8988T (cell line): ENCODE results near the gene ERCC1.
"Not testable (repeated sequence)": the region's sequence is repeated elsewhere in the genome, so short reads cannot be mapped to it uniquely, and the experiment has no call there.

Experiments
- DNase-seq: peaks from one replicate; pipeline ENCODE4 v3.0.0; 2011

ERCC1 gene

GRCh38 chr19:45424191-45425058 lies 708 bp upstream of the ERCC1 start:
- peak; percentile 60 for DNase-seq

DNA sequence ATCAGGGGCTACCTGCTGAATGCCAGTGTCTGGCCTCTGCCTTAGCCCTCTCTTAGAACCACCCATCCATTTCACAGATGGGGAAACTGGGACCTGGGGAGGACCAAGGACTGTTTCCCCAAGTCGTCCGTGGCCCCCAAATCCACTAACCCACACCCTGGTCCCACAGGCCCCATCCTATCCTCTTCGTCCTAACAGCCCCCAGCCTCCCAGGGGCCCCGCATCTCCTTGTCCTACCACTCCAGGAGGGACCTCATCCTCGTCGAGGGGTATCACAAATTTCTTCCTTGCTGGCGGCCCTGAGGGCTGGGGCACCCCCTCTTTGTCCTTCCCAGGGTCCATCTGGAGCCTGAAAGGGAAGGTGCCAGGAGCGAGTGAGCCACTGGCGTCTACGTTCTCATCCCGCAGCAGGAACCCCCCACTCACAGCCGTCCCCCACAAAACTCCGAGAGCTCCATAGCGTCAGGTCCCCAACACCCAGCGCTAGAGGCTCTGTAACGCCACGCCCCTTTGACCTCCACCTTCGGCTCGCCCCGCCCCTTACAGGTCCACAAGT lies 606 bp downstream of the ERCC1 start:
- DNase-seq = no peak

- DNase-seq = no peak
Observed at GRCh38 chr19:45421947-45422498, 1.7 kb downstream of the ERCC1 start.

DNA sequence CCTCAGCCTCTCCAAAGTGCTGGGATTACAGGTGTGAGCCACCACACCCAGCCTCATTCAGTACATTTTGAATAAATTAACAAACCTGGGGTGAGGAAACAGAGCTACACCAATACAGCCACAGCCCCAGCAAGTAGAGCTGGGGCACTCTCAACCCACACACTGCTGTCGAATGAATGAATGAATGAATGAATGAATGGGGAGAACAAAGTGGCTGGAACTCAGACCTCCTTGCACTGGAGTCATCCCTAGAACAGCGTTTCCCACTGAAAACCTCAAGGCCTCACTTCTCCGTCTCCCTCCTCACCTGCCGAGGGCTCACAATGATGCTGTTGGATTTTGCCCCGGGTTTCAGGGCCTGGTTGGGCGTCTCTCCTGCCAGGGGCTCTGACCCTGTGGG lies 2.8 kb downstream of the ERCC1 start:
- no peak for DNase-seq

DNA sequence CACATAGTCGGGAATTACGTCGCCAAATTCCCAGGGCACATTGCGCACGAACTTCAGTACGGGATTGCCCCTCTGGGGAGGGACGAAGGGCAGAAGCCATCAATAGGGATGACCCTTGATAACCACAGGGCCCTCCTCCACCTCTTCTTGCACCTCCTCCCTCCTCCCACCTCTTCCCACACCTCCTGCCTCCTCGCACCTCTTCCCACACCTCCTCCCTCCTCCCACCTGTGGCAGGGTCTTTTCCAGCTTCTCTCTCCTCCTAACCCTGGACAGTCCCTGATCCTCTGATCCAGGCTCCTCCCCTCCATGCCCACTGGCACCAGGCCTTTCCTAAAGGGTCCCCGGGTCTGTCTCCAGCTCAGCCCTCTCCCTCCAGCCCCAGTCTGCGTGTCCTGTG lies 3.4 kb downstream of the ERCC1 start:
- no peak for DNase-seq

GRCh38 chr19:45419895-45420294 lies 3.8 kb downstream of the ERCC1 start:
- no peak for DNase-seq

GRCh38 chr19:45419396-45419795 lies 4.3 kb downstream of the ERCC1 start:
- DNase-seq = no peak

DNA sequence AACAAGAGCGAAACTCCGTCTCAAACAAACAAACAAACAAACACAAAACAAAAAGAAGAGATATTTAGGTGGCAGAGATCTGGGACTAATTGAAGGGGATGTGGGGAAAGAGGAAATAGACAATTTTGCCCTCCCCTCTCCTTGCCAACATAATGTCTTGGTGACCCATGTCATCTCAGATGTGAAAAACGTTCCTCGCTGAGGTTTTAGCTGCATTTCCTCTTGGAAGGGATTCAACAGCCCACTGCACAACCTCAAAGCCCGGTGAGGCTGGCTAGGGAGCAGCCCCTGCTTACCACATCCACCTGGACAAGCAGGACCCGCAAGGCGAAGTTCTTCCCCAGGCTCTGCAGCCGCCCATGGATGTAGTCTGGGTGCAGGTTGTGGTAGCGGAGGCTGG lies 4.9 kb downstream of the ERCC1 start:
- no peak for DNase-seq

DNA sequence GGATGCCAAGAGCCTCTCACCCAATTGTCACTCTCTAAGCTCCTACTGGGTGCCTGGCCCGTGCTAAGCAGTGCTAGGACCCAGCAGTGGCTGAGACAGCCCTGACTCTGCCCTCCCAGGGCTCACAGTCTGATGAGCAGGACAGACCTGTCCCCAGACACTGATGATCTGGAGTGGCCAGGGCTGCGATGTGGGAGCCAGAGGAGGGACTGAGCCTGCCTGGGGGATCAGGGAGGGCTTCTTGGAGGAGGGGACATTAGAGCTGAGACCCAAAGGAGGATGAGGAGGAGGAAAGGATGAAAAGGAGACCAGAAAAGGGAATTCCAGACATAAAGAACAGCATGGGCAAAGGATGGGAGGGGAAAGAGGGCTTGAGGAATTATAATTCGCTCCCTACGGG lies 6.6 kb downstream of the ERCC1 start:
- DNase-seq = no peak

- no peak for DNase-seq
Observed at GRCh38 chr19:45414468-45414867, 9.2 kb downstream of the ERCC1 start.

DNA sequence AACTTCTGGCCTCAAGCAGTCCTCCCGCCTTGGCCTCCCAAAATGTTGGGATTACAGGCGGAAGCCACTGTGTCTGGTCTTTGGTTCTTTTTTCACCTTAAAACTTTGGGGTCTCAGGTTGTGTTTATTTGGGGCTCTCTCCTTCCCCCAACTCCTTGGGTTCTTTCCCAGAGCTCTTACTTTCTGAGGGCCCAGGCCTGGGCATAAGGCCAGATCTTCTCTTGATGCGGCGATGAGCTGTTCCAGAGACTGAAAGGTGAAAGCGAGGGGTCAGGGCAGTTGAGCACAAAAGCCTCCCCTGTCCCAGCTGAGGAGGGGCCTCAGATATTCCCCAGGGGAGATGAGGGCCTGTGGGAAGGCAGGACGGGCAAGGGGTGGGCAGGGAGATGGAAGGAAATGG lies 10.2 kb downstream of the ERCC1 start:
- no peak for DNase-seq

DNA sequence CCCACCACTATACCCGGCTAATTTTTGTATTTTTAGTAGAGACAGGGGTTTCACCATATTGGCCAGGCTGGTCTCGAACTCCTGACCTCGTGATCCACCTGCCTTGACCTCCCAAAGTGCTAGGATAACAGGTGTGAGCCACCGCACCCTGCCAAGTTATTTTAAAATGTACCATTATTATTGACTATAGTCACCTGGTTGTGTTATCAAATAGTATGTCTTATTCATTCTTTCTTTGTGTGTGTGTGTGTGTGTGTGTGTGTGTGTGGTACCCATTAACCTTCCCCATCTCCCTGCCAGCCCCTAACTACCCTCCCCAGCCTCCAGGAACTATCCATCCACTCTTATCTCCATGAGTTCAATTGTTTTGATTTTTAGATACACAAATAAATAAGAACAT lies 13.4 kb downstream of the ERCC1 start:
- not testable (repeated sequence) for DNase-seq

GRCh38 chr19:45409557-45409920 lies 14.2 kb downstream of the ERCC1 start:
- DNase-seq = no peak

- DNase-seq = no peak
Observed at GRCh38 chr19:45408830-45409556, 14.7 kb downstream of the ERCC1 start.

- no peak for DNase-seq
Observed at GRCh38 chr19:45408121-45408520, 15.6 kb downstream of the ERCC1 start.

DNA sequence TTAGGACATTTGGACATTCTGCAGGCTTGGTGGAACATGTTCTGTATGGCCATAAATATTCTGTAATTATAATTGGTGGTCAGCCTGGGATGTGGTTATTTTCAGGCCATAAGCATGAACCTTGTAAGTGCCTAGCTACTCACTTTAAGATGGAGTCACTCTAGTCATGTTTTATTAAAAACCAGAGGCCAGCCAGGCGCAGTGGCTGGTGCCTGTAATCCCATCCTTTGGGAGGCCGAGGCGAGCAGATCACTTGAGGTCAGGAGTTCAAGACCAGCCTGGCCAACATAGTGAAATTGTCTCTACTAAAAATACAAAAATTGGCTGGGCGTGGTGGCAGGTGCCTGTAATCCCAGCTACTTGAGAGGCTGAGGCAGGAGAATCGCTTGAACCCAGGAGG lies 16.1 kb downstream of the ERCC1 start:
- DNase-seq = not testable (repeated sequence)

DNA sequence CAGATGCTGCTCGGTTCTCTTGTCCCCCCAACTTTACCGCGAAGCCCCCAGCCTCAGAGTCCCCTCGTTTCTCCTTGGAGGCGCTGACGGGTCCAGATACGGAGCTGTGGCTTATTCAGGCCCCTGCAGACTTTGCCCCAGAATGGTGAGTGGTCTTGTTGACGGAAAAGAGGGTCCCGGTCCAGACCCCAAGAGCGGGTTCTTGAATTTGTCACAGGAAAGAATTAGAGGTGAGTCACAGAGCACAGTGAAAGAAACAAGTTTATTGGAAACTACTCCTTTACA lies 16.7 kb downstream of the ERCC1 start:
- DNase-seq = no peak

DNA sequence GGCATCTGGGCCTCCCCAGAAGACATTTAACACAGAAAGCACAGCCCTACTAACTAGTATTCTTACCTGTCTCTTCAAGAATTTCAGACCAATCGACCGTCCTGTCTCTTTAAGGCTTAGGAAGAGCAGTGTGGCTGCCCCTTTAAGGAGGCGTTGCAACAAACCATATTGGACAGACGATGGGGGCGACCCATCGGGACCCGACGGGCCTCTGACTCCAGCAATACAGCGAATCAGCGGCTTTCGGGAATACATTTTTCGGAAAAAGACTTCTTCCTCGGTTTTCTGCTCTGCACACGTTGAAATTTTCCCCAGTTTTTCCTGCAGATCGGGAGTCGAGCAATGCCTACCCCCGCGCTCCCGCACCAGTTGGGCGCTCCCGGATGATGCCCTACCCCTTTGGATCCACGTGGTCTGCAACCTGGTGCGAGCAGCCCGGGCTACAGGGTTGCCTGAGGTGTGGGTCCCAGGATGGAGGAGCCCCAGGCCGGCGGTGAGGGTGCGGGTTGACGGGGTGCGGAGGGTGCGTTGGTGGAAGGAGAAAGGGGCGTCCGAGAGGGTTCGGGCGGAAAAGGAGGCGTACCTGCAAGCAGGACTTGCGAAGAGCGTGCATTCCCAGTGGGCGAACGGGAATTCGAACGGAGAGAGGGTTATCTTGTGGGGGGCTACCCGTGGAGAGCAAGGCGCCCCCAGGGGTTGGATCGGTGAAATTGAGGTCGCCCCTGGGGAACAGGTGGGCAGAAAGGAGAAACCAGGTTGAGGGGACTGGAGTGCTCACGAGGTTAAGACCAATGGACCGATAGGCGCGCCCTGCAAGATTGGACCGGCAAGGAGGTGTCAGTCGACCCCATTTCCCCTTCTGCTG lies 17.3 kb downstream of the ERCC1 start, which contains the start of gene POLR1G:
TSS of gene POLR1G (plus strand) at position 419 of the 865 bp plus-strand sequence. CDS start at position 472, 53 bp downstream.
- DNase-seq = peak; percentile 71

DNA sequence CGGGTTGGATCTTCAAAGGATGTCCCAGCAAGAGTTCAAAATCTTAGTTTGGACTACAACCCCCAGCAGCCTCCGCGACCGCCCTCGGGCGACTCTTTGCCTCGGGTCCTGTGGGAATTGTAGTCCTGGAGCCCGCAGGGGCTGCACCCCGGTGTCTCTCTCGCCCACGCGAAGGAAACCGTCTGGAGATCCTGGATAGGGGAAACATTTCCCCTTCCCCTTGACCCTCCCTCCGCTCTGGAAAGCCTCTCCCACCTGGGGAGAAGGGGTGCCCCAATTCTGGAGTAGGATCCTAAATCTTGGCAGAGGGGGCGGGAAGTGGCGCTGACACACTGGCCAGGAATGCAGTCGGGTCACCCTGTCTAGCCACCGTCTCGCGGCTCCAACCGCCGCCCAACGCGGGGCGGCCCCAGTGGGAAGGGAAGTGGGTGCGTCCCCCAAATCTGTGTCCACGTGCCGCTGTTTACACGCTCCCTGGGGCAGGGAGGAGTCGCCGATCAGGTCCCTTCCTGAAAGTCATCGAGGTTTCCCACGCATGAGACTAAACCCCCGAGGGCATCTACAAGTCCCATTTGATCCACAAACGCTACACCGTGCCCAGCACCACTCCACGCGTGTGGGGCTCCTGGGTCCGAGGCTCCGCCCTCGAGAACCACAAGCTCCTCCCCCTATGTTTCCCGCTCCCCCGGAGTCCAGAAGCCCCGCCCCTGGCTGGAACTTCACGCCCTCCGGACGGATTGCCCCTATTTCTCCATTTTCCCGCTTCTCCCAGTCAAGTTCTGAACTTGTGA lies 18.1 kb downstream of the ERCC1 start:
- peak; percentile 66 for DNase-seq

DNA sequence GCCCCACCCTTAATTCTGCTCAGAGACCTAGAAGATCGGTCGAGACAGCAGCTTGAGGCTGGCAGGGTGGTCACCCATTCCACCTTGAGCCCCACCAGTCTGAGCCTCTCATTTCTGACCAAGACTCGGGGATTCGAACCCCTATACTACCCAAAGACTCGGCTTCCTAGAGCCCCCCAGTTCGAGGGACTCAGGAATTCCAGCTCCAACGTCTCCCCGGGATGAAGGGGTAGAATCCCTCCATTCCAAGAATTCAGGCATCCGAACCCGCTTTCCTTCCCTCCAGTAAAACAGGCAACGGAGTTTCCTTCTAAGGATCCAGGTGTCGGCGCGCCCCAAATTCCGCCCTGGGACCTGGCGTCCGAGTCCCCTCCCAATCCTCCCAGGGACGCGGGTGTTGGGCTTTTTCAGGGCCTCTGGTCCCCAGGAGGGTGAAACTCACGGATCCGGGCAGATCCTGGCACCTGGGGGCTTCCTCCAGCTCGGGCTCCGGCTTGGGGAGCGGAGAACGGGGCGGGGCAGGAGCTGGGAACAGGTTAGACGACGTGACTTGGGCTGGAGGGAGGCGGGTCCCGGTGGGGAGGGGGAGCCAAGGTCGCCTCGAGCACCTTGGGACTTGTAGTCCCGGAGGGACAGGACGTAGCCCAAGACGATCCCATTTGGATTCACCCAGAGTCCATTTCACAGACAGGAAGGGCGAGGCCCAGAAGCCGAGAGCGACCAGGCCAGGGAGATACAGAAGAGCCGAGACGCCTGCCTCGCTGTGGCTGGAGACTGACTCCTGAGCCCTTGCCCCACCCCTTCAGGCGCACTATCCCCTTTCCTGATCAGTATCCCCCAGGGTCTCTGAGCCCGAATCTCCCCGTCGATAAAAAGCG lies 18.9 kb downstream of the ERCC1 start, which contains the start of gene PPP1R13L:
TSS of gene PPP1R13L (minus strand) at position 513 of the 878 bp plus-strand sequence. CDS start 6,751 bp downstream, outside the sequence.
- DNase-seq = peak; percentile 79
